Measurements from ENCODE around the gene HAUS1.

DNA sequence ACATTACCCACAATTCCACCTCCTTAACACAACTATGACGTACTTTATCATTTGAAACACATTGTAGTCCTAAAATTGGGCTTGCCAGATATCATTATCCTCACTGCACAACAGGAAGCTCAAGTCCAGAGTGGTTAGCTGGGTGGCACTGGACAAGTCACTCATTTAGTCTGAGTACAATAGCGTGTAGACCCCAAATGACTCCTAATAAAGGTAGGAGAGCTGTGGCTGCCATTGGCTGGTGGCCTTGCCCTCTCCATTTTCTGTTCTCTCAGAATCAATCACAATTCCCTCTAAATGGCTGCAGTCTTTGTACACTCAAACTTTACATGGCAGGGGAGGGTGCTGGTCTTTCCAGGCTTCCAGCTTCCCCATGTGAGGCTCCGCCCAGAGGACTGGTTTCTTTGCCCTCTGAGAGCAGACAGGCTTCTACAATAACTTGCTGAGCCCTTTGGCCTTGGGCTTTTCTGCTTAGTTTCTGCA is 43.8 kb upstream of the HAUS1 start:
- TF ChIP-seq, protein P1, sequence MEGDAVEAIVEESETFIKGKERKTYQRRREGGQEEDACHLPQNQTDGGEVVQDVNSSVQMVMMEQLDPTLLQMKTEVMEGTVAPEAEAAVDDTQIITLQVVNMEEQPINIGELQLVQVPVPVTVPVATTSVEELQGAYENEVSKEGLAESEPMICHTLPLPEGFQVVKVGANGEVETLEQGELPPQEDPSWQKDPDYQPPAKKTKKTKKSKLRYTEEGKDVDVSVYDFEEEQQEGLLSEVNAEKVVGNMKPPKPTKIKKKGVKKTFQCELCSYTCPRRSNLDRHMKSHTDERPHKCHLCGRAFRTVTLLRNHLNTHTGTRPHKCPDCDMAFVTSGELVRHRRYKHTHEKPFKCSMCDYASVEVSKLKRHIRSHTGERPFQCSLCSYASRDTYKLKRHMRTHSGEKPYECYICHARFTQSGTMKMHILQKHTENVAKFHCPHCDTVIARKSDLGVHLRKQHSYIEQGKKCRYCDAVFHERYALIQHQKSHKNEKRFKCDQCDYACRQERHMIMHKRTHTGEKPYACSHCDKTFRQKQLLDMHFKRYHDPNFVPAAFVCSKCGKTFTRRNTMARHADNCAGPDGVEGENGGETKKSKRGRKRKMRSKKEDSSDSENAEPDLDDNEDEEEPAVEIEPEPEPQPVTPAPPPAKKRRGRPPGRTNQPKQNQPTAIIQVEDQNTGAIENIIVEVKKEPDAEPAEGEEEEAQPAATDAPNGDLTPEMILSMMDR (conservative IDR thresholded peaks at IDR 0.05; ENCODE audit: low read depth in 2 of 2): no peak
- TF ChIP-seq EZH2phosphoT487 (IDR thresholded peaks at IDR 0.05; ENCODE audit: unreplicated experiment) (no peak), JUNB (IDR thresholded peaks at IDR 0.05; ENCODE audit: unreplicated experiment) (no peak), POLR2AphosphoS5 (IDR thresholded peaks at IDR 0.05; ENCODE audit: low read depth) (no peak)
- TF ChIP-seq, protein P2, sequence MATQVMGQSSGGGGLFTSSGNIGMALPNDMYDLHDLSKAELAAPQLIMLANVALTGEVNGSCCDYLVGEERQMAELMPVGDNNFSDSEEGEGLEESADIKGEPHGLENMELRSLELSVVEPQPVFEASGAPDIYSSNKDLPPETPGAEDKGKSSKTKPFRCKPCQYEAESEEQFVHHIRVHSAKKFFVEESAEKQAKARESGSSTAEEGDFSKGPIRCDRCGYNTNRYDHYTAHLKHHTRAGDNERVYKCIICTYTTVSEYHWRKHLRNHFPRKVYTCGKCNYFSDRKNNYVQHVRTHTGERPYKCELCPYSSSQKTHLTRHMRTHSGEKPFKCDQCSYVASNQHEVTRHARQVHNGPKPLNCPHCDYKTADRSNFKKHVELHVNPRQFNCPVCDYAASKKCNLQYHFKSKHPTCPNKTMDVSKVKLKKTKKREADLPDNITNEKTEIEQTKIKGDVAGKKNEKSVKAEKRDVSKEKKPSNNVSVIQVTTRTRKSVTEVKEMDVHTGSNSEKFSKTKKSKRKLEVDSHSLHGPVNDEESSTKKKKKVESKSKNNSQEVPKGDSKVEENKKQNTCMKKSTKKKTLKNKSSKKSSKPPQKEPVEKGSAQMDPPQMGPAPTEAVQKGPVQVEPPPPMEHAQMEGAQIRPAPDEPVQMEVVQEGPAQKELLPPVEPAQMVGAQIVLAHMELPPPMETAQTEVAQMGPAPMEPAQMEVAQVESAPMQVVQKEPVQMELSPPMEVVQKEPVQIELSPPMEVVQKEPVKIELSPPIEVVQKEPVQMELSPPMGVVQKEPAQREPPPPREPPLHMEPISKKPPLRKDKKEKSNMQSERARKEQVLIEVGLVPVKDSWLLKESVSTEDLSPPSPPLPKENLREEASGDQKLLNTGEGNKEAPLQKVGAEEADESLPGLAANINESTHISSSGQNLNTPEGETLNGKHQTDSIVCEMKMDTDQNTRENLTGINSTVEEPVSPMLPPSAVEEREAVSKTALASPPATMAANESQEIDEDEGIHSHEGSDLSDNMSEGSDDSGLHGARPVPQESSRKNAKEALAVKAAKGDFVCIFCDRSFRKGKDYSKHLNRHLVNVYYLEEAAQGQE (IDR thresholded peaks at IDR 0.05; ENCODE audit: unreplicated experiment): no peak

Measured in GM23338 (cell line).